K562 (cell line): ENCODE results near the gene NR1D2. TPM values are rescaled to one million over a fixed set of nuclear protein-coding genes. Genes with fewer than 3 reads are reported as not detected.

ENCODE experiments used
- BCOR ChIP-seq: fragments of 450-650 bp; IDR thresholded peaks from 2 replicates; pipeline ENCODE4 v1.6.1; 2016
- BRD4 ChIP-seq: fragments of 200-600 bp; sonication (generic); IDR thresholded peaks from 2 replicates; pipeline ENCODE4 v1.6.1; 2017; ENCODE audit warnings: inconsistent platforms
- CHD2 ChIP-seq: IDR thresholded peaks from 2 replicates; pipeline ENCODE4 v1.6.1; 2011; ENCODE audit warnings: low read depth, low read length
- GTF2E2 ChIP-seq: fragments of 200-800 bp; sonication (Bioruptor generic); IDR thresholded peaks from 2 replicates; pipeline ENCODE4 v1.6.1; 2016; ENCODE audit warnings: missing genetic modification characterization, missing compliant biosample characterization
- HDAC8 ChIP-seq: fragments of 450-650 bp; IDR thresholded peaks from 2 replicates; pipeline ENCODE4 v1.6.1; 2016; ENCODE audit warnings: mild to moderate bottlenecking, missing genetic modification characterization, moderate library complexity, missing compliant biosample characterization
- KAT7 ChIP-seq: sonication (generic); formaldehyde crosslinking; IDR thresholded peaks from 2 replicates; pipeline ENCODE4 v1.8.0; 2022; ENCODE audit warnings: missing genetic modification reagents, mild to moderate bottlenecking, borderline replicate concordance
- L3MBTL2 ChIP-seq: fragments of 450-650 bp; IDR thresholded peaks from 2 replicates; pipeline ENCODE4 v1.6.1; 2016; ENCODE audit warnings: mild to moderate bottlenecking, moderate library complexity
- MYNN ChIP-seq, 2 experiments: sonication (generic); formaldehyde crosslinking in 1 of 2; IDR thresholded peaks; 2 replicates each; pipeline versions ENCODE4 v1.5.0 to v1.6.1; 2016 to 2020; ENCODE audit warnings: antibody characterized with exemption in 1 of 2, missing genetic modification reagents in 1 of 2
- NR4A1 ChIP-seq, 2 experiments: fragments of 250-450 bp in 1 of 2; fragments of 450-650 bp in 1 of 2; sonication (Bioruptor Pico) in 1 of 2; IDR thresholded peaks; 2 replicates each; pipeline versions ENCODE4 v1.4.0 to v1.6.1; 2016 to 2020; ENCODE audit warnings: mild to moderate bottlenecking in 2 of 2, missing compliant biosample characterization in 1 of 2, missing genetic modification characterization in 1 of 2, moderate library complexity in 1 of 2
- POLR2AphosphoS5 ChIP-seq: IDR thresholded peaks from 2 replicates; pipeline ENCODE4 v1.6.1; 2011; ENCODE audit warnings: mild to moderate bottlenecking, low read depth, low read length, moderate library complexity; ENCODE audit not compliant: control insufficient read depth, insufficient read depth
- SAP30 ChIP-seq: fragments of 200-600 bp; sonication (generic); IDR thresholded peaks from 2 replicates; pipeline ENCODE4 v1.6.1; 2012; ENCODE audit warnings: borderline replicate concordance, low read depth, mild to moderate bottlenecking, moderate library complexity, low read length, control low read depth, inconsistent platforms; ENCODE audit not compliant: insufficient read depth, poor library complexity, severe bottlenecking
- SMARCA5 ChIP-seq: fragments of 450-650 bp; IDR thresholded peaks from 2 replicates; pipeline ENCODE4 v1.6.1; 2016
- SNAPC5 ChIP-seq: fragments of 250-450 bp; sonication (Bioruptor Pico); IDR thresholded peaks from 2 replicates; pipeline ENCODE4 v1.8.0; 2021; ENCODE audit warnings: moderate library complexity, mild to moderate bottlenecking, inconsistent platforms
- SRSF1 ChIP-seq: fragments of 200-400 bp; formaldehyde crosslinking; IDR thresholded peaks from 2 replicates; pipeline ENCODE4 v1.6.1; 2017; ENCODE audit warnings: mild to moderate bottlenecking, low read depth, low read length, moderate library complexity
- TCF7L2 ChIP-seq: fragments of 150-350 bp; IDR thresholded peaks from 2 replicates; pipeline ENCODE4 v1.6.1; 2016; ENCODE audit warnings: low read depth, mild to moderate bottlenecking, low read length, moderate library complexity
- ZC3H4 ChIP-seq: sonication (generic); formaldehyde crosslinking; IDR thresholded peaks from 2 replicates; pipeline ENCODE4 v1.9.0; 2021; ENCODE audit warnings: missing genetic modification reagents, borderline replicate concordance
- ZNF165 ChIP-seq: fragments of 250-450 bp; sonication (Bioruptor Pico); IDR thresholded peaks from 2 replicates; pipeline ENCODE4 v1.4.0; 2020; ENCODE audit warnings: borderline replicate concordance
- ZNF212 ChIP-seq: fragments of 450-650 bp; formaldehyde crosslinking; IDR thresholded peaks from 2 replicates; pipeline ENCODE4 v1.4.0; 2020; ENCODE audit warnings: mild to moderate bottlenecking
- ZNF395 ChIP-seq: fragments of 200-800 bp; sonication (Bioruptor generic); IDR thresholded peaks from 2 replicates; pipeline ENCODE4 v1.6.1; 2017; ENCODE audit warnings: missing genetic modification characterization, missing compliant biosample characterization
- ZNF766 ChIP-seq: fragments of 200-800 bp; sonication (Bioruptor generic); conservative IDR thresholded peaks from 2 replicates; pipeline ENCODE4 v1.6.1; 2016; ENCODE audit warnings: missing genetic modification characterization, missing compliant biosample characterization
- polyA plus RNA-seq, 8 experiments: library from polyadenylated mRNA; depleted of rRNA in 4 of 8; stranded (reverse) in 5 of 8; unstranded in 3 of 8; fragments of >200 nt; fragmentation: Nextera tagmentation in 2 of 8; fragmentation: Illumina TruSeq in 1 of 8; extraction: Ambion mirVana in 2 of 8; extraction: Trizol in 1 of 8; gene quantifications; 2 replicates each; pipeline versions ENCODE4 v1.2.1 to v1.2.3, GENCODE V29; 2011 to 2014; ENCODE audit warnings: inconsistent platforms in 1 of 8, missing spikeins in 1 of 8
- total RNA-seq, 7 experiments: library from RNA; depleted of rRNA in 6 of 7; stranded (reverse); fragments of >200 nt in 6 of 7; fragmentation: Illumina TruSeq in 2 of 7; extraction: Trizol in 2 of 7; gene quantifications; 2 replicates each; pipeline versions ENCODE4 v1.2.1 to v1.2.3, GENCODE V29; 2011 to 2021; ENCODE audit warnings: low replicate concordance in 1 of 7

NR1D2 gene
- total and polyA plus RNA-seq, 9 of the 15 experiments (the other 6 are each of a cell fraction or from before 2014, with no cell fraction given) = 1.2 to 5.5 (median 2.9) TPM

- TF ChIP-seq SRSF1 (no peak), ZNF395 (CRISPR knock-in tag) (peak; percentile 75), L3MBTL2 (peak; percentile 96), SAP30 (peak; percentile 79), SNAPC5 (CRISPR knock-in tag) (no peak), BCOR (peak; percentile 55; the same call in 1 of the 2 replicates), ZNF212 (no peak), MYNN (IDR thresholded peaks at IDR 0.05) (no peak; the same call in 1 of the 2 replicates), MYNN (CRISPR knock-in tag; IDR thresholded peaks at IDR 0.05) (no peak), NR4A1 (CRISPR knock-in tag; IDR thresholded peaks at IDR 0.05) (0 out of 2 replicates have a peak, but pooled peaks have one; percentile 24), NR4A1 (tag; IDR thresholded peaks at IDR 0.05) (no peak), ZC3H4 (0 out of 2 replicates have a peak, but pooled peaks have one; percentile 55), HDAC8 (tag) (peak; percentile 23; the same call in 1 of the 2 replicates), ZNF766 (peak; percentile 74; the same call in 1 of the 2 replicates), KAT7 (CRISPR knock-in tag) (no peak), BRD4 (no peak), SMARCA5 (0 out of 2 replicates have a peak, but pooled peaks have one; percentile 35), CHD2 (no peak; the same call in 1 of the 2 replicates), POLR2AphosphoS5 (peak; percentile 59; the same call in 1 of the 2 replicates), GTF2E2 (tag) (no peak; the same call in 1 of the 2 replicates), TCF7L2 (0 out of 2 replicates have a peak, but pooled peaks have one; percentile 13), ZNF165 (CRISPR knock-in tag) (no peak)
Observed at GRCh38 chr3:23945913-23946687, 1.0 kb downstream of the NR1D2 start (continued).
